Right lobe of liver (tissue), 6 donors: Measurements from ENCODE around the gene OASL. TPM values are rescaled to one million over a fixed set of nuclear protein-coding genes. Genes with fewer than 3 reads are reported as not detected.

Experiments used
- ATAC-seq, 4 donors: fragments of 200-7000 bp; cut with Tn5 transposase; one replicate each; pipeline ENCODE4 v1.9.1; 2020; ENCODE audit warnings: mild to moderate bottlenecking in 4 of 4, moderate library complexity in 4 of 4
- DNase-seq, 3 donors: peaks; one replicate each; pipeline ENCODE4 v3.0.0-alpha.2; 2020
- H3K27ac ChIP-seq, 3 donors: fragments of 200-600 bp; one replicate each; pipeline ENCODE4 v1.8.0; 2022
- H3K27me3 ChIP-seq, 2 donors: fragments of 200-600 bp; one replicate each; pipeline ENCODE4 v1.8.0; 2022
- H3K36me3 ChIP-seq, 4 donors: fragments of 200-600 bp; sonication (generic) in 1 of 4; one replicate each; pipeline versions ENCODE4 v1.5.1 to v1.8.0; 2017 to 2022; ENCODE audit warnings: control low read depth in 1 of 4
- H3K4me1 ChIP-seq, 4 donors: fragments of 200-600 bp; sonication (generic) in 1 of 4; one replicate each; pipeline versions ENCODE4 v1.5.1 to v1.8.0; 2017 to 2022; ENCODE audit warnings: control low read depth in 1 of 4
- H3K4me3 ChIP-seq, 3 donors: fragments of 200-600 bp; one replicate each; pipeline ENCODE4 v1.8.0; 2022
- H3K9me3 ChIP-seq, 4 donors: fragments of 200-600 bp; sonication (generic) in 1 of 4; one replicate each; pipeline versions ENCODE4 v1.5.1 to v1.8.0; 2017 to 2022; ENCODE audit warnings: control low read depth in 1 of 4
- POLR2A ChIP-seq: fragments of 450-650 bp; IDR thresholded peaks from one replicate; pipeline ENCODE4 v1.6.1; 2017; ENCODE audit warnings: antibody characterized with exemption, mild to moderate bottlenecking
- WGBS: methylation state at CpG from one replicate; pipeline ENCODE4 v1.1.6; 2018; ENCODE audit warnings: low coverage, low lambda C conversion rate; ENCODE audit not compliant: insufficient coverage; ENCODE audit errors: missing lambda C conversion rate; 5-methylcytosine and 5-hydroxymethylcytosine counted together
- intact Hi-C, 2 donors: fragments of 100-400 bp; cut with DNase I; formaldehyde crosslinking; loops; one replicate each; pipeline versions ENCODE4 v1.11.2 to v1.14.1; 2022
- total RNA-seq, 6 experiments: library from RNA; depleted of rRNA in 2 of 6; stranded (reverse); fragments of >200 nt in 2 of 6; fragmentation: NEBNext Ultra II Directional in 3 of 6; extraction: Animal tissue kit (Norgen Biotek cat#: 25700) in 3 of 6; gene quantifications; one replicate each; pipeline versions ENCODE4 v1.1.0 to v1.2.4, GENCODE V29; 2016 to 2023
- TF ChIP-seq, protein P1 (sequence below), 4 donors: fragments of 200-600 bp in 3 of 4; fragments of 450-650 bp in 1 of 4; IDR thresholded peaks; one replicate each; pipeline versions ENCODE4 v1.5.1 to v1.8.0; 2016 to 2022; ENCODE audit warnings: antibody characterized with exemption in 4 of 4, mild to moderate bottlenecking in 2 of 4
- donor health status: DM: no; HTN: yes; CAD: no.
- donor health status: DM: no; HTN: no; CAD: no.
- donor health status: DM: no; HTN: no; CAD: no.
- donor health status: DM: no; HTN: yes; CAD: no.
- donor health status: DM: no; HTN: yes; CAD: no.

The OASL gene
- total RNA-seq, 6 experiments from 2014 or later = 1.6 to 19.2 (median 4.1) TPM

DNA sequence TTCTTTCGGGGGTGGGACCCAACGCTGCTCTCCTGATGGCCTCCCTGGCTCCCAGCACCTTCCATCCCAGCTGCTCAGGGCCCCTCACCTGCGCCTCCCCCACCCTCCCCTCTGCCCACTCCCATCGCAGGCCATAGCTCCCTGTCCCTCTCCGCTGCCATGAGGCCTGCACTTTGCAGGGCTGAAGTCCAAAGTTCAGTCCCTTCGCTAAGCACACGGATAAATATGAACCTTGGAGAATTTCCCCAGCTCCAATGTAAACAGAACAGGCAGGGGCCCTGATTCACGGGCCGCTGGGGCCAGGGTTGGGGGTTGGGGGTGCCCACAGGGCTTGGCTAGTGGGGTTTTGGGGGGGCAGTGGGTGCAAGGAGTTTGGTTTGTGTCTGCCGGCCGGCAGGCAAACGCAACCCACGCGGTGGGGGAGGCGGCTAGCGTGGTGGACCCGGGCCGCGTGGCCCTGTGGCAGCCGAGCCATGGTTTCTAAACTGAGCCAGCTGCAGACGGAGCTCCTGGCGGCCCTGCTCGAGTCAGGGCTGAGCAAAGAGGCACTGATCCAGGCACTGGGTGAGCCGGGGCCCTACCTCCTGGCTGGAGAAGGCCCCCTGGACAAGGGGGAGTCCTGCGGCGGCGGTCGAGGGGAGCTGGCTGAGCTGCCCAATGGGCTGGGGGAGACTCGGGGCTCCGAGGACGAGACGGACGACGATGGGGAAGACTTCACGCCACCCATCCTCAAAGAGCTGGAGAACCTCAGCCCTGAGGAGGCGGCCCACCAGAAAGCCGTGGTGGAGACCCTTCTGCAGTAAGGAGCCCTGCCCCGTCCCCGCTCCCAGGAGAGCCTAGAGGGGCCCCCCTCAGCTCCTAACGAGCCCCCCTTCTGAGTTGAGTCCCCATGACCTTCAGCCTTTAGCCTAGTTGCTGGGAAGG lies 60.5 kb downstream of the OASL start, which contains the start of gene HNF1A:
Gene HNF1A, plus strand, starts transcription at position 248 of the 924 bp plus-strand sequence. Its CDS starts 226 bp downstream, at position 474.
- peak within 1 kb of the TSS; percentile 56 to 94 (median 90) for H3K27ac ChIP-seq
- TF ChIP-seq, protein P1, sequence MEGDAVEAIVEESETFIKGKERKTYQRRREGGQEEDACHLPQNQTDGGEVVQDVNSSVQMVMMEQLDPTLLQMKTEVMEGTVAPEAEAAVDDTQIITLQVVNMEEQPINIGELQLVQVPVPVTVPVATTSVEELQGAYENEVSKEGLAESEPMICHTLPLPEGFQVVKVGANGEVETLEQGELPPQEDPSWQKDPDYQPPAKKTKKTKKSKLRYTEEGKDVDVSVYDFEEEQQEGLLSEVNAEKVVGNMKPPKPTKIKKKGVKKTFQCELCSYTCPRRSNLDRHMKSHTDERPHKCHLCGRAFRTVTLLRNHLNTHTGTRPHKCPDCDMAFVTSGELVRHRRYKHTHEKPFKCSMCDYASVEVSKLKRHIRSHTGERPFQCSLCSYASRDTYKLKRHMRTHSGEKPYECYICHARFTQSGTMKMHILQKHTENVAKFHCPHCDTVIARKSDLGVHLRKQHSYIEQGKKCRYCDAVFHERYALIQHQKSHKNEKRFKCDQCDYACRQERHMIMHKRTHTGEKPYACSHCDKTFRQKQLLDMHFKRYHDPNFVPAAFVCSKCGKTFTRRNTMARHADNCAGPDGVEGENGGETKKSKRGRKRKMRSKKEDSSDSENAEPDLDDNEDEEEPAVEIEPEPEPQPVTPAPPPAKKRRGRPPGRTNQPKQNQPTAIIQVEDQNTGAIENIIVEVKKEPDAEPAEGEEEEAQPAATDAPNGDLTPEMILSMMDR (IDR thresholded peaks at IDR 0.05) = no peak
- TF ChIP-seq POLR2A = peak; percentile 25
- ATAC-seq = peak; percentile 68 to 80 (median 76)
- peak; percentile 66 to 90 (median 87) for DNase-seq
- H3K9me3 ChIP-seq = no peaks in the 10 kb centered on the region
- WGBS = 11% methylated on average over 4 of the region's 40 CpGs
- peaks cover 0 to 47% (median 19%) of the 10 kb centered on the region in 4 donors for H3K4me1 ChIP-seq
- no peaks in the 10 kb centered on the region for H3K27me3 ChIP-seq
- H3K4me3 ChIP-seq = peak within 1 kb of the TSS; percentile 56 to 82 (median 79)
- peaks cover 0 to 9% (median 3%) of the 10 kb centered on the region in 4 donors for H3K36me3 ChIP-seq
- intact Hi-C loops = no loop called here

DNA sequence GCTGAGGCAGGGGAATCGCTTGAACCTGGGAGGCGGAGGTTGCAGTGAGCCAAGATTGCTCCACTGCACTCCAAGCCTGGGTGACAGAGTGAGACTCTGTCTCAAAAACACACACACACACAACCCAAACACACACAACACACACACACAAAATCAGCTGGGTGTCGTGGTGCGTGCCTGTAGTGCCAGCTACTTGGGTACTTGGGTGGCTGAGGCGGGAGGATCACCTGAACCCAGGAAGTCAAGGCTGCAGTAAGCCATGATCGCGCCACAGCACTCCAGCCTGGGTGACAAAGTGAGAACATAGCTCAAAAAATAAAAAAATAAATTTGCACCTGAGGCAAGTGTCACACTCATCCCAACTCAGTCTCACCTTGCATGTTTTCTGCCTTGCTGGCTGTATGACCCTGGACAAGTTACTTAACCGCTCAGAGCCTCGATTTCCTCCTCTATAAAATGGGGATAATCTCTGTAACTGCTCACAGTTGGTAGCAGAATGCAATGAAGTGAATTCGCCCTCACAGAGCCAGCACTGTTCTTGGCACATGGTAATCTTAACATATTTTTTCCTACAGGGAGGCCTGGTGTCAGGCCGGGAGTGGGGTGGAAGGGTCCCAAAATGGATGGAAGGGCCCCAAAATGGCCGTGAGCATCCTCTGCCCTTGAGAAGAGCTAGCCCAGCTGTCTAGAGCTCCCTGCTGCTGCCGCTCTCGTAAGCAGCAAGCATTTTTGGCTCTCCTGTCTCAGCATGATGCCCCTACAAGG lies 61.3 kb downstream of the OASL start:
- WGBS = 31% methylated on average over 2 of the region's 14 CpGs
- Histone ChIP-seq H3K4me3 (peak overlapping the region; percentile 56 to 82 (median 79)), H3K27ac (peak overlapping the region; percentile 28 to 94 (median 90)), H3K9me3 (no peaks in the 10 kb centered on the region), H3K4me1 (peaks cover 0 to 47% (median 17%) of the 10 kb centered on the region in 4 donors), H3K27me3 (no peaks in the 10 kb centered on the region), H3K36me3 (peaks cover 0 to 14% (median 3%) of the 10 kb centered on the region in 4 donors)
- intact Hi-C loops = no loop called here
- DNase-seq (peak in 1 of 3 donors; percentile 41), ATAC-seq (peak in 3 of 4 donors; percentile 16 to 30 (median 17))
- no peak for TF ChIP-seq POLR2A
- TF ChIP-seq, protein P1 (IDR thresholded peaks at IDR 0.05) = no peak

DNA sequence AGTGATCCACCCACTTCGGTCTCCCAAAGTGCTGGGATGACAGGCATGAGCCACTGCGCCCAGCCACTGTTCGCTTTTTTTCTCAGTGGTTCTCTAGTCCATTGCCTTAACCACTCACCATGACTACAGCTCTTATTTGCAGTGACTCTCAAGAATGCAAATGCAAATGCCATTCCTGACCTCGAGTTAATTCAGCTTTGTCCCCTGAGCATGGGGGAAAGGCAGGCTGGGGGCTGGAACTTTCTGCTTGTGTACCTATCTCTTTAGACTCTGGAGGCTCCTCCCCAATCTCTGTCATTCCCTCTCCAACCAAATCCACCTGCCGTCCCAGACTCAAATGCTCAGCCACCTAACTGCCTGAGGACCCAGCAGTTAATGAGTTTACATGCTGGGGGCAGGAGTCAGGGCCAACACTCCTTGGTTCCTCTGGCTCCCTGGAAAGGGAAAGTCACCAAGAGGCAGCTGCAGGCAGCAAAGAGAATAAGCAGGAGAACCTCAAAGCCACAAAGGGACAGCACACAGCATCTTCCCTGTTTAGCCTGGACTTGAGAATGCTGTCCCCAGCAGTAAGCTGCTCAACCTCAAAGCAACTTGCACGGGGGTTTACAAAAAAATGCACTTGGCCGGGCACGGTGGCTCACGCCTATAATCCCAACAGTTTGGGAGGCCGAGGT lies 66.0 kb downstream of the OASL start:
- DNase-seq (no peak), ATAC-seq (peak in 3 of 4 donors; percentile 3 to 15 (median 7))
- no peak for TF ChIP-seq POLR2A
- TF ChIP-seq, protein P1 (IDR thresholded peaks at IDR 0.05) = no peak
- H3K9me3 ChIP-seq = no peaks in the 10 kb centered on the region
- H3K36me3 ChIP-seq = peaks cover 0 to 41% (median 16%) of the 10 kb centered on the region in 4 donors
- 47% methylated on average over 6 of the region's 10 CpGs for WGBS
- no peak overlapping the region for H3K4me3 ChIP-seq
- H3K4me1 ChIP-seq = peaks cover 0 to 70% (median 12%) of the 10 kb centered on the region in 4 donors
- H3K27ac ChIP-seq = peak overlapping the region in 1 of 3 donors; percentile 0
- intact Hi-C loops = no loop called here
- H3K27me3 ChIP-seq = no peaks in the 10 kb centered on the region
